SHP77 (cell line): ENCODE results near the gene PDE9A.

Experiments
- DNase-seq, 2 experiments: peaks; one replicate each; lab custom pipeline; 2025; lab: John Stamatoyannopoulos, UW

The PDE9A gene

DNA sequence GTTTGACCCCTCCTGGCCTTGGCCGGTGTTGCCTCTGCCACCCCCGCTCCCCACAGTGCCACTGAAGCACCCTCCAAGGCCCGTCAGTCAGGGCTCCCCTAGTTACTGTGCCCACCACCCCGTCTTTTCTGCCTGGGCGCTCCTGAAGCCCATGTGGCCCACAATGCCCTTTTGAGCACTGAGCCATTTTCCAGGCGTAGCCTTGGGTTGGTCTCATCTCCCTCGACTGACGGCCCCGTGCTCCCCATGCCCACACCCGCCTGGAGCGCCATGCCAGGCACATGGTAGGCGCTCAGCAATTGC is 118.0 kb downstream of the PDE9A start:
- no peak for DNase-seq

- no peak for DNase-seq
Observed at GRCh38 chr21:42775123-42775522, 121.7 kb downstream of the PDE9A start.

DNA sequence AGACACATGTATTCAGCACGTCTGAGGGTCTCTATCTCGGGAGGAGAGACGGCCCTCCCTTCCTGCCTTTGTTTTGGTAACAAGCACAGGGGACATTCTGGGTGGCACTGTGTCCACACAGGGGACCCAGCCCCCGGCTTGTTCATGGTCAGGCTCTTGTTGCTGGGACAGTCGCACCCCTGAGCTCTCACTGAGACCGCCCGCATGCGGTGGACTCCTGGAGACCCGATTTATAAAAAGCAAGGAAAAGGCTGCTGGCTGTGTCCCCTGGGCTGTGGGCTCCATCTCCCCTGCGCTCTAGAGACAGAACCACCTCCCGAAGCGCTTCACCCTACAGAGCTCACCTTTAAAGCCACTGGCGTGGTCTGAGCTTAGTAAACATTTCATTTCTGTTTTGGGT is 122.5 kb downstream of the PDE9A start:
- no peak for DNase-seq

- DNase-seq = no peak
Observed at GRCh38 chr21:42777064-42777756, 123.8 kb downstream of the PDE9A start.

- DNase-seq = no peak
Observed at GRCh38 chr21:42777757-42778344, 124.4 kb downstream of the PDE9A start.

DNA sequence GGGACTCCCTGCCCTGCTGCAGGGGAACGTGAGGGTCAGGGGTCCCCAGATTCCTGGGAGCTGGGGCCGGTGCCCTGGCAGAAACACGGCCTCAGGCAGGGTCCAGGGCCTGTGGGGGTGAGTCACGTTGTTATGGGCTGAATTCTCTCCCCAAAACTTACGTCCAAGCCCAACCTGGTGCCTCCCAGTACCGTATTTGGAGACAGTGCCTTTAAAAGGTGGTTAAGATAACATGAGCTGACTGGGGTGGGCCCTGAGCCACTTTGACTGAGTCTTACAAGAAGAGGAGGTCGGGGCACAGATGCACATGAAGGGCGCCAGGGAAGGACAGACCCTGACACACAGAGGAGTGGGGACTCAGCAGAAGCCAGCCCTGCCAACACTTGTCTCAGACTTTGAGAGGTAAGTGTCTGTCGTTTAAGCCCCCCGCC is 126.0 kb downstream of the PDE9A start:
- no peak for DNase-seq

DNA sequence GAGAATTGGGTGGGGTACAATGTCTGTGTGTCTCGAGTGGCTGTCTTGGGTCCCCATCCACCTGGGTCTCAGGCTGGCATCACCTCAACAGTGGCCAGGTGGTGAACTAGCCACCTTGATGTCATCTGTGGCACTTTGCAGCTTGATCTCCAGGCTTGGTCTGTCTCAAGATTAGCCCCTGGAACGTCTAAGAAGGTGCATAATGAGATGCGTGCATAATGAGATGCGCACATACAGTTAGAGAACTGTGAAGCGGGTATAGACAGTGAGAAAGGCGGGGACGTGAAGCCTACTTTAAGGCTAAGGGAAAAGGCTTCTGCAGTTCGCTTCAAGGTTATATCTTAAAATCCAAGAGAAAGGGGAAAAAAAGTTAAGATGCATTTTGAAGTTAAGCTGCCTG is 127.2 kb downstream of the PDE9A start:
- no peak for DNase-seq

DNA sequence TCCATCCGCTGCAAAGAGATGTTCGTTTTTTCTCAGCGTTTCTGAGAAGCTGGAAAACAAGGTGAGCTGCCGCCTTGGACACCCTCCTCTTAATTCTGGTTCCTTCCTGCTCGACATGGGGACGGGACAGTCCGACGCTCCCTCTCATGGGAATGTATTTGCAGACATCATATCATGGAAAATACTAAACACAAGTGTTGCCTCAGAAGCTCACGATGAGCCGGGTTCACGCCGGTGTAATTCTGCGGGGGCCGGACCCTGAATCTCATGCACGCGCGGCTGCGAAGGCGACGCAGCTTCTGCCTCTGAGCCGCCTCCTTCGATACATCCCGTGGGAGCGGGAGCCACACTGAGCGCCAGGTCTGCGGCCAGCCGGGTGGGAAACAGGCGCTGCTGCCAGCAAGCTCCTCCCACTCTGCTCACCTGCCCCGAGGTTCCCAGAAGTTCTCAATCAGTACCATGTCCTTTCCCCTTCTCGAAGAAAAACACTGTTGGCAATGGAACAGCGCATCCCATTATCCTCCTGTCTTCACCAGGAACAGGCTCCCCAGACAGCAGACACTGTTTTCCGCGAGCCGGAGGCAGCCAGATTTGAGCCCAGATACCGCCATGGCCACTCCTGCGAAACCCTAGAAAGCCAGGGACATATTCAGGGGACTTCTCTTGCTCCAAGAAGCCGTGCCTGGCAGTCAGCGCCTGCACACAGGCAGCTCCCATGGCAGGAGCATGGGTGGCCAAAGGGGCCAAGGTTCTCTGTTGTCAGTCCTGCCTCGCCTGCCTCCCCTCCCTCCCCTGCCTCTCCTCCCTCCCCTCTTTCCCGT is 127.9 kb downstream of the PDE9A start:
- no peak for DNase-seq

- no peak for DNase-seq
Observed at GRCh38 chr21:42781971-42782722, 128.7 kb downstream of the PDE9A start.

GRCh38 chr21:42782723-42783242 is 129.4 kb downstream of the PDE9A start:
- DNase-seq = no peak

DNA sequence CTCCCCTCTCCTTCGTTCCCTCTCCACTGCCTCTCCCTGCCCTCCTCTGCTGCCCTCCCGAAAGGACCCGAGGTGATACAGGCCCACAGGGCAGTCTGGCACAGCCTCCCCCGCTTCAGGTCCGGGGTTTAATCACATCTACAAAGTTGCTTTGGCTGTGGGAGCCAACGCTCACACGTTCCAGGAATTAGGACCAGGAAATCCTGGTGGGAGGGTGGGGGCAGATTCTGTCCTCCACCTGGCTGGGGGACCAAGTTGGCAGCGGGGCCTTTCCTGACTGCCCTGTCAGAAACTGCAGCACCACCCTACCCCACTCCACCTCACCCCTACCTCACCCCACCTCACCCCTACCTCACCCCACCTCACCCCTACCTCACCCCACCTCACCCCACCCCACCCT is 130.9 kb downstream of the PDE9A start:
- DNase-seq = no peak

- no peak for DNase-seq
Observed at GRCh38 chr21:42784896-42785451, 131.6 kb downstream of the PDE9A start.

- DNase-seq = no peak
Observed at GRCh38 chr21:42785666-42786427, 132.4 kb downstream of the PDE9A start.

DNA sequence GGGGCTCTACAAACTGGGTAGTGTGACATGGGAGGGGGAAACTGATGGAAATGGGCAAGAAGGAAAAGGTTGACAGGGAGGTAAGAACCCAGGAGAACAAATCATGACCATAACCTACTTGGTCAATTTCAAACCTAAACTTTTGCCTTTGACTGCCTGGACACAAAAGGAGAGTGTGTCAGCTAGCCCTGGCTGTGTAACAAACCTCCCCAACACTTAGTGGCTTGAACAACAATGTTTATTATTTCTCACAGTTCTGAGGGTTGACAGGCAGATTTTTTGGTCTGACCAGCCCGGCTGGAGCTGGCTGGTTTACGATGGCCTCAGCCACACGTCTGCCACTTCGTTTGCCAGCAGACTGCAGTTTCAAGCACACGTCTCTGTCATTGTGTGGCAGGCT is 133.5 kb downstream of the PDE9A start:
- DNase-seq = no peak

DNA sequence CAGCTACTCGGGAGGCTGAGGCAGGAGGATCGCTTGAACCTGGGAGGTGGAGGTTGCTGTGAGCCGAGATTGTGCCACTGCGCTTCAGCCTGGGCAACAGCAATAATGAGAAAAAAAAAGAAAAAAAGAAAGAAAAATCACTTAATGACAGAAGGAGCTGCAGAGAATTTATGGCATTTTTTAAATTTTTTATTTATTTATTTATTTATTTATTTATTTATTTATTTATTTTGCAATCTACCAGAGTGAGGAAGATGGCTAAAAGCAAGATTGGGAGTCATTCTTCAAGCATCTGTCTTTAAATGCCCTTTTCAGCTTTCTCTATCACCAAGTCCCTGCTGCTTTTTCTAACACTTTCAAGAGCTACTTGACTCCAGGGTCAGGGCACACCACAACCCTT is 134.2 kb downstream of the PDE9A start:
- DNase-seq = no peak

GRCh38 chr21:42790520-42791065 is 137.2 kb downstream of the PDE9A start:
- DNase-seq = no peak

GRCh38 chr21:42793774-42794173 is 140.4 kb downstream of the PDE9A start:
- no peak for DNase-seq

GRCh38 chr21:42794551-42794950 is 141.1 kb downstream of the PDE9A start:
- no peak for DNase-seq

GRCh38 chr21:42796327-42797062 is 143.1 kb downstream of the PDE9A start:
- no peak for DNase-seq

DNA sequence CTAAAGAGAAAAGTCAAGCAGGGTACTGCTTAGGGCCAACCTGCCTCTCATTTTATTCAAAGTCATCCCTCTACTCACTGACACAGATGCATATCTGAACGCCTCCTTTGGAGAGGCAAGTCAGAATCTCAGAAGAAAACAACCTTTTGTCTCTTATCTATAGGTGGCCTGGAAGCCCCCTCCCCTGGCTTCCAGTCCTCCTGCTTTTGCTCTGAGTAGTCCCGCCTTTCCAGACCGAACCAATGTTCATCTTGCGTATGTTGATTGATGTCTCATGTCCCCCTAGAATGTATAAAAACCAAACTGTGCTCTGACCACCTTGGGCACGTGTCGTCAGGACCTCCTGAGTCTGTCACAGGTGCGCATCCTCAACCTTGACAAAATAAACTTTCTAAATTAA is 144.1 kb downstream of the PDE9A start:
- DNase-seq = no peak
